ENCODE data around the gene UBASH3A. TPM values are rescaled to one million over a fixed set of nuclear protein-coding genes. Genes with fewer than 3 reads are reported as not detected.

UBASH3A gene
- total RNA-seq, 4 donors from 2014 or later, result 0.40 TPM; not detected in 3

GRCh38 chr21:42438316-42439205, 34.9 kb downstream of the UBASH3A start:
- Histone ChIP-seq H3K9me3 (peaks cover 0 to 16% (median 0%) of the 10 kb centered on the region in 3 donors), H3K4me3 (no peak overlapping the region), H3K27ac (no peak overlapping the region), H3K4me1 (no peaks in the 10 kb centered on the region), H3K27me3 (peaks cover 48% of the 10 kb centered on the region), H3K36me3 (no peaks in the 10 kb centered on the region)
- WGBS, 2 donors (ENCODE audit: low coverage in 1 of 2), result 73 to 83% methylated on average over 6 to 17 of the region's 25 CpGs
- ATAC-seq, result no peak
- TF ChIP-seq, protein P1, sequence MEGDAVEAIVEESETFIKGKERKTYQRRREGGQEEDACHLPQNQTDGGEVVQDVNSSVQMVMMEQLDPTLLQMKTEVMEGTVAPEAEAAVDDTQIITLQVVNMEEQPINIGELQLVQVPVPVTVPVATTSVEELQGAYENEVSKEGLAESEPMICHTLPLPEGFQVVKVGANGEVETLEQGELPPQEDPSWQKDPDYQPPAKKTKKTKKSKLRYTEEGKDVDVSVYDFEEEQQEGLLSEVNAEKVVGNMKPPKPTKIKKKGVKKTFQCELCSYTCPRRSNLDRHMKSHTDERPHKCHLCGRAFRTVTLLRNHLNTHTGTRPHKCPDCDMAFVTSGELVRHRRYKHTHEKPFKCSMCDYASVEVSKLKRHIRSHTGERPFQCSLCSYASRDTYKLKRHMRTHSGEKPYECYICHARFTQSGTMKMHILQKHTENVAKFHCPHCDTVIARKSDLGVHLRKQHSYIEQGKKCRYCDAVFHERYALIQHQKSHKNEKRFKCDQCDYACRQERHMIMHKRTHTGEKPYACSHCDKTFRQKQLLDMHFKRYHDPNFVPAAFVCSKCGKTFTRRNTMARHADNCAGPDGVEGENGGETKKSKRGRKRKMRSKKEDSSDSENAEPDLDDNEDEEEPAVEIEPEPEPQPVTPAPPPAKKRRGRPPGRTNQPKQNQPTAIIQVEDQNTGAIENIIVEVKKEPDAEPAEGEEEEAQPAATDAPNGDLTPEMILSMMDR (IDR thresholded peaks at IDR 0.05), result no peak
- TF ChIP-seq POLR2A (IDR thresholded peaks at IDR 0.05) (no peak), EP300 (IDR thresholded peaks at IDR 0.05) (no peak), POLR2AphosphoS5 (IDR thresholded peaks at IDR 0.05) (no peak)

GRCh38 chr21:42439284-42440186, 35.8 kb downstream of the UBASH3A start:
- Histone ChIP-seq H3K36me3 (no peaks in the 10 kb centered on the region), H3K27me3 (peaks cover 48% of the 10 kb centered on the region), H3K27ac (no peak overlapping the region), H3K9me3 (peaks cover 0 to 9% (median 0%) of the 10 kb centered on the region in 3 donors), H3K4me1 (no peaks in the 10 kb centered on the region), H3K4me3 (no peak overlapping the region)
- no peak for ATAC-seq
- 68 to 89% methylated on average over 5 to 14 of the region's 17 CpGs for WGBS, 2 donors (ENCODE audit: low coverage in 1 of 2)
- TF ChIP-seq EP300 (IDR thresholded peaks at IDR 0.05), result no peak
- TF ChIP-seq, protein P1 (IDR thresholded peaks at IDR 0.05), result no peak
- no peak for TF ChIP-seq POLR2AphosphoS5 (IDR thresholded peaks at IDR 0.05)
- TF ChIP-seq POLR2A (IDR thresholded peaks at IDR 0.05), result no peak

DNA sequence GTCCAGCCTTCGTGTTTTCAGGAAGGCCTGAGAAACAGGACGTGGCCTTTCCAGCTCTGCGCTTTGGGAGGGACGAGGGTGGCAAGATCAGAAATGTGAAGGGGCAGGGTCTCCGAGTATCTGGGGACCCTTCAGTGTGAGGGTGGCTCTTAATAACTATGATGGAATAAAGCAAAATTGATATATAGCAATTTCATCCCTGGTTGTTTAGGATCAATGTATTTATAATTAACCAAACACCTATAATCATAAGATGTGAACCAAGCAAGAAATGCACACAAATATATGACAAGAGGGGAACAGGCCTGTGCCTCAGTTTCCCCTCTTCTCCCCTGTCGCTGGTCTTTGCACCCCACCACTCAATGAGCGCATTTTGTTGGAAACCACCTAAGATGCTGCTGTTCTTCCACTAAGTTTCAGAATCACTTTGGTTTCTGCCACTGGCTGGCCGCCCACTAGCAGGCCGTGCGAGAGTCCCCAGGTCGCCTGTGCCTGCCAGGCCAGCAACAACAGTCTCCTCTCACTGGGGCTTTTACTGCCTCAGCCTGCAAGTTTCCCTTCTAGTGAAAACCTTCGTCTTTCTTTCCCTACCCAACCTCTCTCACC, 36.6 kb downstream of the UBASH3A start:
- Histone ChIP-seq H3K4me1 (no peaks in the 10 kb centered on the region), H3K9me3 (peaks cover 0 to 9% (median 0%) of the 10 kb centered on the region in 3 donors), H3K27ac (no peak overlapping the region), H3K27me3 (peaks cover 50% of the 10 kb centered on the region), H3K4me3 (no peak overlapping the region), H3K36me3 (no peaks in the 10 kb centered on the region)
- 62 to 71% methylated on average over 6 to 8 of the region's 12 CpGs for WGBS, 2 donors (ENCODE audit: low coverage in 1 of 2)
- TF ChIP-seq EP300 (IDR thresholded peaks at IDR 0.05) (no peak), POLR2A (IDR thresholded peaks at IDR 0.05) (no peak), POLR2AphosphoS5 (IDR thresholded peaks at IDR 0.05) (no peak)
- TF ChIP-seq, protein P1 (IDR thresholded peaks at IDR 0.05), result no peak
- no peak for ATAC-seq

GRCh38 chr21:42441963-42442362, 38.3 kb downstream of the UBASH3A start:
- Histone ChIP-seq H3K4me3 (no peak overlapping the region), H3K27me3 (peaks cover 55% of the 10 kb centered on the region), H3K9me3 (peaks cover 0 to 4% (median 0%) of the 10 kb centered on the region in 3 donors), H3K36me3 (no peaks in the 10 kb centered on the region), H3K4me1 (no peaks in the 10 kb centered on the region), H3K27ac (no peak overlapping the region)
- ATAC-seq, result no peak
- WGBS, 2 donors (ENCODE audit: low coverage in 1 of 2), result 60 to 79% methylated on average over 2 to 3 of the region's 6 CpGs
- TF ChIP-seq POLR2A (IDR thresholded peaks at IDR 0.05) (no peak), POLR2AphosphoS5 (IDR thresholded peaks at IDR 0.05) (no peak), EP300 (IDR thresholded peaks at IDR 0.05) (no peak)
- TF ChIP-seq, protein P1 (IDR thresholded peaks at IDR 0.05), result no peak
